HG03159 (cell line): ENCODE results near the gene PLGLB2.
"Not testable (repeated sequence)": the region's sequence is repeated elsewhere in the genome, so short reads cannot be mapped to it uniquely, and the experiment has no call there.

ENCODE experiments used
- ATAC-seq: cut with Tn5 transposase; IDR thresholded peaks from one replicate; pipeline ENCODE4 v1.9.1; 2021; ENCODE audit warnings: mild to moderate bottlenecking, moderate library complexity; ENCODE audit not compliant: unreplicated experiment

The PLGLB2 gene

DNA sequence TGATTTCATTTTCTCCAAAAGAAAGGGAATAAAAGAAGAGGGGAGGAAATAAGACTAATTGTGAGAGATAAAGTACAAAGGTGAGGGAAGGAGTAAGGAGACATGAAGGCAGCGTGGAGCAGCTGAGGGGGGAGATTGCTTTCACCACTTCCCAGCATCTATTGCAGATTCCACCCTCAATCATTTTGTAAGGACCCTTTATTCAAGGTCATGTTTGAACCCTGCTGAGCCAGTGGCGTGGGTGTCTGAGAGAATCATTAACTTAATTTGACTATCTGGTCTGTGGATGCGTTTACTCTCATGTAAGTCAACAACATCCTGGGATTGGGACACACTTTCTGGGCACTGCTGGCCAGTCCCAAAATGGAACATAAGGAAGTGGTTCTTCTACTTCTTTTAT, at the start of gene PLGLB2:
Gene PLGLB2, plus strand, starts transcription at position 297 of the 400 bp plus-strand sequence. Its CDS starts 67 bp downstream, at position 364.
- ATAC-seq, result not testable (repeated sequence)

DNA sequence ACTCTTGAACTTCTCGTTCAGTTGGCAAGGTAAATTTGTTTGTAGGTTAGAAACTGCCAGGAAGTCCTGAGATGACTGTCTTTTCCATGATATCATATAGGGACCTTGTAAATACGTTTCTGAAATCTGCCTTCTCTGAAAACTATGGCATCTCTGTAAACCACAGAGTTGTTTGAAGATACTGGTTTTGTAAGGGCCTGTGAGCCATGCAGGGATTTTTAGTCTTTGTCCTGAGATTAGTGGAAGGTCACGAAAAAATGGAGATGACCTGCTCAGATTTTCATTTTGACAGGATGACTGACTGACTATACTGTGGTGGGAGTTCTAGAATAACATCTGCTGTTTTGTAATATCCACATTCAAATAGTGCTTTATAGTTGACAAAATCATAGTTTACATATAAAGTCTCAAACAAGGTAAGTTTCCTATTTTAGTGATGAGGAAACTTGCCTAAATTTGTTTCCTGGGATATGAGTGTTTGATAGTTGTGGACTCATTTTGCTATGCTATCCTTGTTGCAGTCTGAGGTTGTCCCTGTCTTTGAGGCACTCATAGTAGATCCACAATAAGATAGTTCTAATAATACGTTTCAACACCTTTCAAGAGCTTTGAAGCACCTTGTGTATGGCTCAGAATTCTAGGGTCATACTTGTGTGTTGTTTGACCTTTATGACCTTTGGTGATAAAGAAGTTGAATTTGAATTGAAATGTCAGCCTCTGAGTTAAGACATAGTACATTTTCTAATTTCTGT, 43.1 kb upstream of the PLGLB2 start:
- not testable (repeated sequence) for ATAC-seq

DNA sequence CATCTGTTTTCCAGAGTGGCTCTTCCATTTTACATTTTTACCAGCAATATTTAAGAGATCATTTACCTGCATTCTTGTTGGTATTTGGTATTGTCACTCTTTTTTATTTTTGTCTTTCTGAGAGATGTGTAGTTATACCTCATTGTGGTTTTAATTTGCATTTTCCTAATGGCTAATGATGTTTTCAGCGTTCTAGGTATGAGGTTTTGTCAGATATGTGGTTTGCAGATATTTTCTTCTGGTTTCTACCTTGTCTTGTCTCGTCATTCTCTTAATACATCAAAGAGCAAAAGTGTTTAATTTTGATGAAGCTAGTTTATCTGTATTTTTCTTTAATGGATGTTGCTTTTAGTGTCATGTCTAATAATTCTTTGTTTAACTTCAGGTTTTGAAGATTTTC, 39.5 kb upstream of the PLGLB2 start:
- not testable (repeated sequence) for ATAC-seq

DNA sequence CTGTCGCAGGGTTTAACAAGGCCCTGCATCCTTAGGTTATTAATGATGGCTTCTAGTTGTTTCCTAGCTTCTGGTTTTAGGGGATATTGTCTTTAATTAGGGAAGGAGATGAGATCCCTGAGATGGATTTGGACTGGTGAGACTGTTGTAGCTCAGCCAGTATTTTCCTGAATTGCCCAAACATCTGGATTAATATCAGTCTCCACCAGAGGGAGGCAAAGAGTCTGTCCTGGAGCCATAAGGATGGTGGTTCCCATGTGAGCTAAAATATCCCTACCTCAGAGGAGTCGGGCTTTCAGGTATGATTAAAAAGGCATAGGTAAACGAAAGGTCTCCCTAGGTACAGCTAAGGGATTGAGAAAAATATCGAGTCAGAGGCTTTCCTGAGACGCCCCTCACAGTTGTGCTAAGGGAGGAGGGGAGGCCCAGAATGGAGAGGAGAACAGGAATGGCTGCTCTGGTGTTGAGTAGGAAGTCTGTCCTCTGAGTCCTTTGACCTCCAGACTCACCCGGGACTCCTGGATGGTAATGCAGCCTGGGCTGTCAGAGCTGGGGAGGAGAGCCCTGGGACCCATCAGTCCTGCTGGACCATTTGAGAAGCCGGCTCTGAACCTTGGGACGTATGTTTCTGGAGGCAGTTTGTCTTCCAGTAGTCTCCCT, 19.8 kb upstream of the PLGLB2 start:
- ATAC-seq, result not testable (repeated sequence)

DNA sequence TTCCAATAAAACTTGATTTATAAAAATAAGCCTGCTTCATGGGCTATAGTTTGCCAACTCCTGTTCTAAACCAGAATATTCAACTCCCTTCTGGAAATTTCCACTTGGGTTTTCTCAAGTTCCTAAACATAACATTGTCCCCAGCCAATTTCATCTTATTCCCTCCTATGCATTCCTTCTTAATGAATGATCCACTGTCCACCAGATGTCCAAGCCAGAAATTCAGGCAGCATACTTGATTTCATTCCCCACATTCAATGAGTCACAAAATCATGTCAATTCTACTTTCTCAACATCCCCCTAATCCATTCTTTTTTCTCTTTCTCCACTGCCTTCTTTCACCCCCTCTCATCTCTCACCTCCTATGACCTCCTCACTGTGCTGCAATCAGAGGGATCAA, 7.0 kb upstream of the PLGLB2 start:
- ATAC-seq, result not testable (repeated sequence)

DNA sequence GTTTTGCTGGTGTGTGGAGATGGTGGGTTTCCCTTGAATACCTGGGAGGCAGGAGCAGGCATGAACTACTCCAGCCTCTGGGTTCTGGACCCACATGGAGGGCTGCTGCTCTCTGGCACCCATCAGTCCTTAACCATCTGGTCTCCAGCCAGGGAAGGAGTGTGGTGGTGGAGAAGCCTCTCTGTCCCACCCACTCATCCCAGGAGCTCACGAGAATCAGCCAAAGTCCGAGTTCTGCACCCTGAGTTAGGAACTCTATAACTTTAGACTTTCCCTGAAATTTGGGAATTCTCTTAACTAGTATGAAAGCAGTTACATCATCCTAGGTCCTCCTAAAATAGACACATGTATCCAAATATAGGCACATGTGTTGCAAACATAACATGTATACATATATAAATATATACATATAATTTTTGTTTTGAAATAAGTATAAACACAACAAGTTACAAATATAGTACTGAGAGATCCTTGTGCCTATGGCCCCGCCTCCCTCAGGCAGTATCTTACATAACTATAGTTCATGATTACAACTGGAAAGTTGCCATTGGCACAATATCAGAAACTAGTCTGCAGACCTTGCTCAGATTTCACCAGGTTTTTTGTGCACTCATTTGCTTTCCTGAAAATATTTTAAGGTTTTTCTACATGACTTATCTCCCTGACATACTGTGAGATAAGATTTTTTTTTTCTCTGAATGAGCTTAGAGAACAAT, 5.3 kb upstream of the PLGLB2 start:
- not testable (repeated sequence) for ATAC-seq

DNA sequence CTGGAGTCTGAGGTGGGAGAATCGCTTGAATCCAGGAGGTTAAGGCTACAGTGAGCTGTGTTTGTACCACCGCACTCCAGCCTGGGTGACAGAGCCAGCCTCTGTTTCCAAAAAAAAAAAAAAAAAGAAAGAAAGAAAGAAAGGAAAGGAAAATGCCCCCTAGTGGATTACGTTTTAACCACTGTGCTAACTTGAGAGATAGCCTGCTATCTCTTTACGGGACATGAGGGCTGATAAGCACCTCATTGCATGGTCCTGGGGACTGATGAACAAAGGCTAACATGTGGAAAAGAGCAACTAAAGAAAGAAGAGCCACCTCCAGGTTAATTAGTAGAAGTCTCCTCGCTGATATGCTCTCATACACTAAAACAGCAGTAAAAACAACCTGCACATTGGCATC, 4.2 kb upstream of the PLGLB2 start:
- ATAC-seq, result not testable (repeated sequence)

DNA sequence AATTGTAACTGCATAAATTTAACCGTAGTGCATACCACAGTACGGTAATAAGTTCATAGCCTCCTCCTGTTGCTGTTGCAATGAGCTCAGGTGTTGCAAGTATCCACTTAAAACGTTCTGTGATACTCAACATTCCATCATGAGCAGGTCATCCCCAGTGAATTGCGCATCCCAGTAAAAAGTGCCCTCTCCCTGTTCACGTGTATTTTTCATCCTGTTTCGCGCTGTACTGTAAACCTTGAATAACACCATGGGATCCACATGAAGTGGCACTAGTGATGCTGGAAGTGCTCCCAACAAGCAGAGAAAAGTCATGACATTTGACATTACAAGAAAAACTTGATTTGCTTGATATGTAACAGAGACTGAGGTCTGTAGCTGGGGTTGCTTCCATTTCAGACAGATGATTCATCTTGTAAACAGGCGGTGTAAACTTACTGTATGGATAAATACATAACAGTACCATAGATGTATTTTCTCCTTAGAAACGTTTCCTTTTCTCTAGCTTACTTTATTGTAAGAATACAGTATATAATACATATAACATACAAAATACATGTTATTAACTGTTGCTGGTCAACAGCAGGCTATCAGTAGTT, 2.4 kb upstream of the PLGLB2 start:
- ATAC-seq, result not testable (repeated sequence)

DNA sequence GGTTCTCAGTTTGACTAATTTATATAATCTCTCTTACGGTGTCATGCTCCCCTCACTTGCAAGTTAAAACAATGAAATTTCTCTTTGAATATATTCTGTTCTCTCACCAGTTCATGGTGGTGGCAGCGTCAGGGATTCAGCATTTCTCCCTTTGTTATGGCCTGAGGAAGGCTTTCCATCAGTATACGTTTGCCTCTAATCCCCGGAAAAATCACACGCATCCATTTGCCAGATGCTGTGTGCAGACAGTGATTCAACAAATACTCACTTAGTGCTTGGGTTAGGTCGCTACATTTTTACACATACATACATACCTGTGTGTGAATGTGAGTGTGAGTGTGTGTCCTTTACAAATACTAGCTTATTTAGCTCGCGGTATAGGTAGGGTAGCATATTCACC, 637 bp downstream of the PLGLB2 start:
- ATAC-seq, result not testable (repeated sequence)

DNA sequence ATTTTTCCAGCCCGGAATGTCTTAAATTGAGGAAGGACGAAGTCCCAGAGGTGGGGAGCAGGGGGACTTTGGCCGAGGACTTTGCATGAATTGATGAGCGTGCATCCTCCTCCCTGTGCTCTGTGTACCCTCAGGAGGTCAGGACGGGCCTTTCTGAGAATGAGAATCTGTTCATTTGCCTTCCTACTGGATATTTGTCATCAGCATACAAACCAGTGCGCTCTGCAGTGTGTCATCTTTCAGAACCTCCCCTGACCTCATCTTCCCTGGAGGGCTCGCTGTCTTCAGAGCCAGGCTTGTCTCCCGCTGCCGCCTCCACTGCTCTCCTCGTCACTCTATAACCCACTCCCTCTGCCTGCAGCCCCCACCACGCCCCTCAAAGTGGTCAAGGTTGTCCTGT, 2.7 kb downstream of the PLGLB2 start:
- ATAC-seq, result not testable (repeated sequence)

DNA sequence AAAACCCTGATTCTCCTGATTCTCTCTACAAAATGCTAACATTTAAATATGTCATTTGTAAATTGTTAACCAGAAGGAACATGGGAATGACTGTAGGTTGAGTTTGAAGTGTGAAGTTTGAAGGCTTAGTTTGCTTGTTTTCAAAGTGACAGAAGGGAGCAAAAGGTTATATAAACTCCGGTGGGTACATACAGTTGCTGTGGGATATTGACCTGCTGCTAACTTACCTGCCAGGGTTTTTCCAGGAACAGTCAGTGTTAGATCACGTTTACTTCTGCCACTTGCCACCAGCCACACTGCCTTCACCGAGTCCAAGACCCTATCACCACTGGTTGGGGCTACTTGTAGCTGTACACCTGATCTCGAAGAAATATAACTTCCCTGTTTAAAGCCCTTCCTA, 6.9 kb downstream of the PLGLB2 start:
- ATAC-seq, result not testable (repeated sequence)
